ENCODE measurements around the gene SLC16A4.
A peak's percentile ranks its signal among the peaks of the same experiment; 100 is the strongest.

The SLC16A4 gene

DNA sequence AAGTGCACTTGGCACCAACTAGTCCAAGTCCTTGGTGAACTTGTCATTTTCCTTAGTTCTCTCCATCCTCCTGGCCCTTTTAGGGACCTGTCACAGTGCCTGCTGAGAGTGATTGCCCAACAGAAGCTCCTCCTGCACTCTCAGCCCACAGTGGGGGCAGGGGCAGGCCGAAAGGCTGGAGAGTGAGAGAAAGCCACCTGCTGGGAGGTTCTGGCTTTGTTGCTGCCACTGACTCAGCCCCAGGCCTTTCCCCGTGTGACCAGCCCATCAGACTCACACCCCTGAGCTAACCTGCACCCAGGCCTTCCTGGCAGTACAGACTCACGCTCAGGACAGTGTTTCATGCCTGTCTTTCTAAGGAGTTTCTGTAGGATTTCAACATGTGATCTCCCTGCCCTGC, 43.0 kb upstream of the SLC16A4 start:
- no peaks in the 10 kb centered on the region for H3K27me3 ChIP-seq (replicated peaks in 2 of 5; ENCODE audit: control insufficient read depth in 4 of 5, insufficient read depth in 5 of 5, low read length in 4 of 5)
- ChIA-PET POLR2A (no interaction called here), CTCF (interaction anchor here (1.2 to 7.1 kb wide), 7 partner anchors 10 to 62 kb away, joined by 5 to 83 read pairs (median 8); partner anchors contain the start of gene LAMTOR5)
- H3K4me1 ChIP-seq (ENCODE audit: control extremely low read depth in 1 of 4, control insufficient read depth in 4 of 4, insufficient read depth in 4 of 4, low read length in 3 of 4) = peaks cover 0 to 36% (median 23%) of the 10 kb centered on the region in 4 experiments
- no peaks in the 10 kb centered on the region for H3K36me3 ChIP-seq (ENCODE audit: control insufficient read depth in 4 of 4, insufficient read depth in 4 of 4, low read length in 3 of 4)
- no peaks in the 10 kb centered on the region for H3K9me3 ChIP-seq (ENCODE audit: control extremely low read depth in 1 of 5, control insufficient read depth in 4 of 5, insufficient read depth in 2 of 5, low read depth in 1 of 5, low read length in 4 of 5)
- DNase-seq = peak; percentile 49 to 68 (median 65)
- no peak overlapping the region for H3K4me3 ChIP-seq (ENCODE audit: control insufficient read depth in 1 of 7, extremely low read depth in 1 of 7, insufficient read depth in 4 of 7, low read depth in 2 of 7, low read length in 6 of 7)
- H3K27ac ChIP-seq (ENCODE audit: insufficient read depth in 1 of 2, low read depth in 1 of 2, low read length in 2 of 2, poor library complexity in 1 of 2, severe bottlenecking in 2 of 2) = no peak overlapping the region
- WGBS (ENCODE audit: insufficient coverage) = 50% methylated on average over 2 of the region's 3 CpGs

DNA sequence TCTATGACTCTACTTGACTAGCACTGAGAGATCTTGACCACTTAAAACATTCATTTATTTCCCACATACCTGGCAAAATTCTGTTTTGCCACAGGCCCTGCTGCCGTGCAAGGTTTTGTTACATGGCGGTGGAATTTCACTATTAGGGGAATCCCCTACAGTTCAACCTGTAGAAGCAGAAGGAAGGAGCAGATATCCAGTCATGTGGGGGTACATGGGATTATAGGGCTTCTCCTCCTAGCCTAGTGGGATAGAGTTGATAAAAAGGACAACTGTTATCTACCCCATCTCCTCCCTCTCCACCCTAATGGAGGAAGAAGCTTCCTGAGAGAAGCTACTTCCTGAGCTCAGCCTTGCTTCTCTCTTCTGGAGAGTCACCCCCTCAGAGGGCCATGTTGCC, 42.4 kb upstream of the SLC16A4 start:
- H3K9me3 ChIP-seq (ENCODE audit: control extremely low read depth in 1 of 5, control insufficient read depth in 4 of 5, insufficient read depth in 2 of 5, low read depth in 1 of 5, low read length in 4 of 5) = no peaks in the 10 kb centered on the region
- H3K4me1 ChIP-seq (ENCODE audit: control extremely low read depth in 1 of 4, control insufficient read depth in 4 of 4, insufficient read depth in 4 of 4, low read length in 3 of 4) = peaks cover 0 to 30% (median 22%) of the 10 kb centered on the region in 4 experiments
- H3K27me3 ChIP-seq (replicated peaks in 2 of 5; ENCODE audit: control insufficient read depth in 4 of 5, insufficient read depth in 5 of 5, low read length in 4 of 5) = no peaks in the 10 kb centered on the region
- H3K4me3 ChIP-seq (ENCODE audit: control insufficient read depth in 1 of 7, extremely low read depth in 1 of 7, insufficient read depth in 4 of 7, low read depth in 2 of 7, low read length in 6 of 7) = no peak overlapping the region
- H3K27ac ChIP-seq (ENCODE audit: insufficient read depth in 1 of 2, low read depth in 1 of 2, low read length in 2 of 2, poor library complexity in 1 of 2, severe bottlenecking in 2 of 2) = no peak overlapping the region
- ChIA-PET POLR2A (no interaction called here), CTCF (interaction anchor here (1.2 to 7.1 kb wide), 7 partner anchors 10 to 63 kb away, joined by 5 to 83 read pairs (median 8); partner anchors contain the start of gene LAMTOR5)
- no CpG with 5 or more reads among the region's 2 CpGs for WGBS (ENCODE audit: insufficient coverage)
- peak in 2 of 3 donors; percentile 27 to 32 for DNase-seq
- no peaks in the 10 kb centered on the region for H3K36me3 ChIP-seq (ENCODE audit: control insufficient read depth in 4 of 4, insufficient read depth in 4 of 4, low read length in 3 of 4)

DNA sequence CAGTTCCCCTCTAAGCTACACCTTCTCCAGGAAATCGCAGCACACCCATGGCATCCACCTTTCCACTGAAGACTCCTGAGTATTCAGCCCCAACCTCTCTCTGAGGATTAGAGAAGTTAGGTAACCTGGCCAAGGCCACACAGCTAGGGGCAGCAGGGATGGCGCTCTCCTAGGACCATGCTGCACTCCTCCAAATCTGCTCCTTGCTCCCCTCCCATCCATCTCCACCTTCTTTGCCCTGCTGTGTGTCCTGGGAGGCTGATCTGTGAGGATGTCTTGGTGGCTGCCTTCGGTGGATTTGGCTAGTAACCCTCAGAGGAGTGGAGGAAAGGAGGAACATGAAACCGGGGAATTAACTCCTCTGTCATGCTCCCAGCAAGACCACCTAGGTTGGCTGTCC, 40.1 kb upstream of the SLC16A4 start:
- Histone ChIP-seq H3K27ac (ENCODE audit: insufficient read depth in 1 of 2, low read depth in 1 of 2, low read length in 2 of 2, poor library complexity in 1 of 2, severe bottlenecking in 2 of 2) (no peak overlapping the region), H3K9me3 (ENCODE audit: control extremely low read depth in 1 of 5, control insufficient read depth in 4 of 5, insufficient read depth in 2 of 5, low read depth in 1 of 5, low read length in 4 of 5) (no peaks in the 10 kb centered on the region), H3K4me3 (ENCODE audit: control insufficient read depth in 1 of 7, extremely low read depth in 1 of 7, insufficient read depth in 4 of 7, low read depth in 2 of 7, low read length in 6 of 7) (no peak overlapping the region), H3K4me1 (ENCODE audit: control extremely low read depth in 1 of 4, control insufficient read depth in 4 of 4, insufficient read depth in 4 of 4, low read length in 3 of 4) (peaks cover 0 to 40% (median 32%) of the 10 kb centered on the region in 4 experiments), H3K36me3 (ENCODE audit: control insufficient read depth in 4 of 4, insufficient read depth in 4 of 4, low read length in 3 of 4) (no peaks in the 10 kb centered on the region), H3K27me3 (replicated peaks in 2 of 5; ENCODE audit: control insufficient read depth in 4 of 5, insufficient read depth in 5 of 5, low read length in 4 of 5) (no peaks in the 10 kb centered on the region)
- POLR2A ChIA-PET = no interaction called here
- WGBS (ENCODE audit: insufficient coverage) = 83% methylated on average over 1 of the region's 4 CpGs
- DNase-seq = no peak
- CTCF ChIA-PET = interaction anchor here (0.9 to 5.7 kb wide), 6 partner anchors 8 to 92 kb away, joined by 3 to 44 read pairs (median 4); partner anchors contain the start of gene RBM15

DNA sequence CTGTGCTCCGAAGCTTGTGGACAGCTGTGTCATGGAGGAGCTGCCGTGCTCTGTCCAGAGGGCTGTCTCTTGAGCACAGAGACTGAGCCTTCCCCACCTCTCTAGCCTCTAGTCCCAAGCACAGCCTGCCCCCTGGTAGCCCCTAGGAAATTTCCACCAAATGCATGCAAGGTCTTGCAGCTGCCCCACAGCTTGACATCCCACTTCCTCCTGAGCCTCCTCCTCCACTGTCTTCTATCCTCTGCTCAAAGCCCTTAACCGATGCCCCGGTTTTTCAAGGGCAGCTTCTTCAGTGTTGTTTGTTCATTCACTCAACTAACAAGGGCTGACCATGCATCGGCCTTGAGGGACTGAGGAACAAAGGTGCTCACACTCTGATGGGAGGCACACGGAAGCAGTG, 39.5 kb upstream of the SLC16A4 start:
- H3K27ac ChIP-seq (ENCODE audit: insufficient read depth in 1 of 2, low read depth in 1 of 2, low read length in 2 of 2, poor library complexity in 1 of 2, severe bottlenecking in 2 of 2) = no peak overlapping the region
- DNase-seq = no peak
- CTCF ChIA-PET = interaction anchor here (0.9 to 5.7 kb wide), 8 partner anchors 10 to 227 kb away, joined by 3 to 44 read pairs (median 4); partner anchors contain the start of gene RBM15
- no peaks in the 10 kb centered on the region for H3K36me3 ChIP-seq (ENCODE audit: control insufficient read depth in 4 of 4, insufficient read depth in 4 of 4, low read length in 3 of 4)
- H3K9me3 ChIP-seq (ENCODE audit: control extremely low read depth in 1 of 5, control insufficient read depth in 4 of 5, insufficient read depth in 2 of 5, low read depth in 1 of 5, low read length in 4 of 5) = no peaks in the 10 kb centered on the region
- WGBS (ENCODE audit: insufficient coverage) = 97% methylated on average over 5 of the region's 6 CpGs
- H3K4me1 ChIP-seq (ENCODE audit: control extremely low read depth in 1 of 4, control insufficient read depth in 4 of 4, insufficient read depth in 4 of 4, low read length in 3 of 4) = peaks cover 0 to 42% (median 35%) of the 10 kb centered on the region in 4 experiments
- no peaks in the 10 kb centered on the region for H3K27me3 ChIP-seq (replicated peaks in 2 of 5; ENCODE audit: control insufficient read depth in 4 of 5, insufficient read depth in 5 of 5, low read length in 4 of 5)
- POLR2A ChIA-PET = no interaction called here
- H3K4me3 ChIP-seq (ENCODE audit: control insufficient read depth in 1 of 7, extremely low read depth in 1 of 7, insufficient read depth in 4 of 7, low read depth in 2 of 7, low read length in 6 of 7) = no peak overlapping the region

DNA sequence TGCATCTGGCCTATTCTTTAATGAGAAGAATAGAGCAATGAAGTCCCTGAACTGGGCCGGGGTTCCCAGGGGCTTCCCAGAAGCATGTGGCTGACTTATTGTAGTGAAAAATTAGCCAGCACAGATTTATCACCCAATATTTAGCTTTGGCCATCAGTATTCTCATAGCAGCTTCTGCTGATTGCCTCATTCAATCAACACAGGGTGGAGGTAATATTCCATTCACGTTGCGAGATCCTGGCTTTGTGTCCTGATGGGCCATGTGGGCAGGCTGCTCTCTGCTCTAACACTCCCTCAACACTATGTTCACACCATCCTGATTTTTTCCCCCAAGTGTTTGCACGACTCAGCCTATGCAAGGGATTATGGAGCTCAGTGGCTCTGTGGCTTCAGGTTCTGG, 38.1 kb upstream of the SLC16A4 start:
- DNase-seq = no peak
- POLR2A ChIA-PET = no interaction called here
- Histone ChIP-seq H3K27ac (ENCODE audit: insufficient read depth in 1 of 2, low read depth in 1 of 2, low read length in 2 of 2, poor library complexity in 1 of 2, severe bottlenecking in 2 of 2) (no peak overlapping the region), H3K36me3 (ENCODE audit: control insufficient read depth in 4 of 4, insufficient read depth in 4 of 4, low read length in 3 of 4) (no peaks in the 10 kb centered on the region), H3K4me3 (ENCODE audit: control insufficient read depth in 1 of 7, extremely low read depth in 1 of 7, insufficient read depth in 4 of 7, low read depth in 2 of 7, low read length in 6 of 7) (no peak overlapping the region), H3K27me3 (replicated peaks in 2 of 5; ENCODE audit: control insufficient read depth in 4 of 5, insufficient read depth in 5 of 5, low read length in 4 of 5) (no peaks in the 10 kb centered on the region), H3K9me3 (ENCODE audit: control extremely low read depth in 1 of 5, control insufficient read depth in 4 of 5, insufficient read depth in 2 of 5, low read depth in 1 of 5, low read length in 4 of 5) (no peaks in the 10 kb centered on the region), H3K4me1 (ENCODE audit: control extremely low read depth in 1 of 4, control insufficient read depth in 4 of 4, insufficient read depth in 4 of 4, low read length in 3 of 4) (peaks cover 0 to 36% (median 27%) of the 10 kb centered on the region in 4 experiments)
- CTCF ChIA-PET = interaction anchor here (0.7 to 5.7 kb wide), 6 partner anchors 10 to 226 kb away, joined by 4 to 44 read pairs (median 8); no protein-coding TSS in a partner anchor
- WGBS (ENCODE audit: insufficient coverage) = 90% methylated on average over 4 of the region's 4 CpGs

DNA sequence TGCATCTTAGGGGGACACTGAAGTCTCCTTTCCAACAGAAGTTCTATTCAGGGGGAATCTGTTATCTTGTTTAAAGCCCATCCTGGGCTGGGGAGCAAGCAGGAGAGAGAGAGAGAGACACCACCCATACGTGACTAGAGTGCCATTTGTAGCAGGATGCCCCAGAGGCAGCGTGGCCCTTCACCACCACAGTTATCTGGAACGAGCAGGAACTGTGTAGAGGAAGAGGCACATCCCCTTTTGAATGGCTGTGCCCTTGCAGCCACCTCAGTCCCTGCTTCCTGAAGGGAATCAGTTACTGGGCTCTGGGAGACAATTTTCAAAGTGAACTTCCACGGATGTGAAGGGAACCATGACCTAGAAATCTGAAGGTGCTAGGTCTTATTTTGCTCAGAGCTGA, 36.0 kb upstream of the SLC16A4 start:
- Histone ChIP-seq H3K27me3 (replicated peaks in 2 of 5; ENCODE audit: control insufficient read depth in 4 of 5, insufficient read depth in 5 of 5, low read length in 4 of 5) (no peaks in the 10 kb centered on the region), H3K4me3 (ENCODE audit: control insufficient read depth in 1 of 7, extremely low read depth in 1 of 7, insufficient read depth in 4 of 7, low read depth in 2 of 7, low read length in 6 of 7) (peak overlapping the region in 1 of 7 experiments; percentile 24), H3K27ac (ENCODE audit: insufficient read depth in 1 of 2, low read depth in 1 of 2, low read length in 2 of 2, poor library complexity in 1 of 2, severe bottlenecking in 2 of 2) (no peak overlapping the region), H3K9me3 (ENCODE audit: control extremely low read depth in 1 of 5, control insufficient read depth in 4 of 5, insufficient read depth in 2 of 5, low read depth in 1 of 5, low read length in 4 of 5) (peaks cover 0 to 1% (median 0%) of the 10 kb centered on the region in 5 experiments), H3K4me1 (ENCODE audit: control extremely low read depth in 1 of 4, control insufficient read depth in 4 of 4, insufficient read depth in 4 of 4, low read length in 3 of 4) (peaks cover 0 to 26% (median 18%) of the 10 kb centered on the region in 4 experiments), H3K36me3 (ENCODE audit: control insufficient read depth in 4 of 4, insufficient read depth in 4 of 4, low read length in 3 of 4) (no peaks in the 10 kb centered on the region)
- ChIA-PET POLR2A (no interaction called here), CTCF (interaction anchor here (0.7 to 19.7 kb wide), 4 partner anchors 11 to 196 kb away, joined by 3 to 494 read pairs (median 8); partner anchors contain the start of gene PROK1)
- DNase-seq = peak; percentile 53 to 82 (median 68)
- WGBS (ENCODE audit: insufficient coverage) = 0% methylated on average over 3 of the region's 4 CpGs

DNA sequence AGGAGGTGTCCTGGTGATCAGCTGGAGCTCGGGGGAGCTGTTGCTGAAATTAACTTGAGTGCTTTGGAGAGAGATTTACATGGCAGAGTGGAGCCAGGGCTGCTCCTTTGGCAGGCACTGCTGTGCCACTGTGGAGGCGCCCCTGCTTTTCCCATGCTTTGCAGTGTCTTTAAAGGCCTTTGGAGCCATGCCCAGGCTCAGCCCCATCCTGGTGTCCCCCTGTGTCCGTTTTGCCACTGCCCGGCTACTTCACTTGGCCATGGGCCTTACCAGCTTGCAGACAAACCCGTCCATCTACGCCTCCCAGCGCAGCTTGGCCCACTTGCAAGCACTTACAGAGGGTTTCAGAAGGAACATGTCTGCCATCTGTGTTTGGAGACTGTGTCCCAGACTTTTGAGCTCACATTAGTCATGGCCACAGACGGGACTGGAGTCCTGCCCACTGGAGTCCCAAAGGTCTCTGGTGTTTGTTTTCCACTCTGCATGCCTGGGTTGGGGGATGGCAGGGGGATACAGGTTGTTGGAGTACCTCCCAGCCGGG, 34.9 kb upstream of the SLC16A4 start:
- Histone ChIP-seq H3K27me3 (replicated peaks in 2 of 5; ENCODE audit: control insufficient read depth in 4 of 5, insufficient read depth in 5 of 5, low read length in 4 of 5) (no peaks in the 10 kb centered on the region), H3K4me1 (ENCODE audit: control extremely low read depth in 1 of 4, control insufficient read depth in 4 of 4, insufficient read depth in 4 of 4, low read length in 3 of 4) (peaks cover 0 to 23% (median 18%) of the 10 kb centered on the region in 4 experiments), H3K27ac (ENCODE audit: insufficient read depth in 1 of 2, low read depth in 1 of 2, low read length in 2 of 2, poor library complexity in 1 of 2, severe bottlenecking in 2 of 2) (no peak overlapping the region), H3K9me3 (ENCODE audit: control extremely low read depth in 1 of 5, control insufficient read depth in 4 of 5, insufficient read depth in 2 of 5, low read depth in 1 of 5, low read length in 4 of 5) (peaks cover 3 to 9% (median 3%) of the 10 kb centered on the region in 5 experiments), H3K4me3 (ENCODE audit: control insufficient read depth in 1 of 7, extremely low read depth in 1 of 7, insufficient read depth in 4 of 7, low read depth in 2 of 7, low read length in 6 of 7) (no peak overlapping the region), H3K36me3 (ENCODE audit: control insufficient read depth in 4 of 4, insufficient read depth in 4 of 4, low read length in 3 of 4) (no peaks in the 10 kb centered on the region)
- no peak for DNase-seq
- WGBS (ENCODE audit: insufficient coverage) = 83% methylated on average over 9 of the region's 9 CpGs
- ChIA-PET CTCF (interaction anchor here (0.6 to 19.7 kb wide), 7 partner anchors 9 to 510 kb away, joined by 3 to 494 read pairs (median 5); partner anchors contain the start of gene PROK1), POLR2A (interaction anchor here (1.2 kb wide), 1 partner anchor 11 kb away, joined by 3 read pairs; no protein-coding TSS in a partner anchor)

Data from common myeloid progenitor, CD34-positive (primary cell).